GM19372 (cell line): ENCODE data around the gene MUC20.
"Not testable (repeated sequence)": the region's sequence is repeated elsewhere in the genome, so short reads cannot be mapped to it uniquely, and the experiment has no call there.

ENCODE experiments used
- ATAC-seq: cut with Tn5 transposase; IDR thresholded peaks from one replicate; pipeline ENCODE4 v1.9.1; 2021; ENCODE audit warnings: mild to moderate bottlenecking, low read depth, moderate library complexity; ENCODE audit not compliant: unreplicated experiment

Gene MUC20

DNA sequence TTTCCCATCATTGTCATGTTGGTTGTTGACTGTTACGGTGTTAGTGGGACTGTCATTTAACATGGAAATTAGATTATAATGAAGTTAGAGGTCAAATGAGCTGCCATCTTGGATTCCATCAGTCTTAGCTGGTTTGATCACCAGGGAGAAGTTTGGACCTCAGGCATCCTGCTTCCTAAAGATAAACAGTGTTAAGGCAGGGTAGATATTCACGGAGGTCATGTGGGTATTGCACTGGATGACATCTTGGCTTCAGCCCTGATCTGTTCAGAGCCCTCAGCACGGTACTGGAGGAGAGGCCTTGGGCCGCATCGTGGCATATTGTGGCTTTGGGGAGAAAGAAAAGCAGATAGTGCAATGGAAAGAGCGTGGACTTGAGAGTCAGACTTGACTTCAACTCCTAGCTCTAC is 11.1 kb upstream of the MUC20 start:
- ATAC-seq: no peak

DNA sequence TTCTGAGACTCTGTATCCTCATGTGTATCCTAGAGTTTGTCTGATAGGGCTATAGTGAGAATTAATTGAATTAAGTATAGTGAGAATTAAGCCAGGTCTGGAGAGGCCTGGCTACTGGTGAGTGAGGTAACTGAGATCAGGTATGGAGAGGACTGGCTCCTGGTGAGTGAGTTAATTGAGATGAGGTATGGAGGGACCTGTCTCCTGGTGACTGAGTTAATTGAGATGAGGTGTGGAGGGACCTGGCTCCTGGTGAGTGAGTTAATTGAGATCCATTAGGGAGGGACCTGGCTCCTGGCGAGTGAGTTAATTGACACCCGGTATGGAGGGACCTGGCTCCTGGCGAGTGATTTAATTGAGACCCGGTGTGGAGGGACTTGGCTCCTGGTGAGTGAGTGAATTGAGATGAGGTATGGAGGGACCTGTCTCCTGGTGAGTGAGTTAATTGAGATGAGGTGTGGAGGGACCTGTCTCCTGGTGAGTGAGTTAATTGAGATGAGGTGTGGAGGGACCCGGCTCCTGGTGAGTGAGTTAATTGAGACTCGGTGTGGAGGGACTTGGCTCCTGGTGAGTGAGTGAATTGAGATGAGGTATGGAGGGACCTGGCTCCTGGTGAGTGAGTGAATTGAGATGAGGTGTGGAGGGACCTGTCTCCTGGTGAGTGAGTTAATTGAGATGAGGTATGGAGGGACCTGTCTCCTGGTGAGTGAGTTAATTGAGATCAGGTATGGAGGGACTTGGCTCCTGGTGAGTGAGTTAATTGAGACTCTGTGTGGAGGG is 10.5 kb upstream of the MUC20 start:
- ATAC-seq: not testable (repeated sequence)

DNA sequence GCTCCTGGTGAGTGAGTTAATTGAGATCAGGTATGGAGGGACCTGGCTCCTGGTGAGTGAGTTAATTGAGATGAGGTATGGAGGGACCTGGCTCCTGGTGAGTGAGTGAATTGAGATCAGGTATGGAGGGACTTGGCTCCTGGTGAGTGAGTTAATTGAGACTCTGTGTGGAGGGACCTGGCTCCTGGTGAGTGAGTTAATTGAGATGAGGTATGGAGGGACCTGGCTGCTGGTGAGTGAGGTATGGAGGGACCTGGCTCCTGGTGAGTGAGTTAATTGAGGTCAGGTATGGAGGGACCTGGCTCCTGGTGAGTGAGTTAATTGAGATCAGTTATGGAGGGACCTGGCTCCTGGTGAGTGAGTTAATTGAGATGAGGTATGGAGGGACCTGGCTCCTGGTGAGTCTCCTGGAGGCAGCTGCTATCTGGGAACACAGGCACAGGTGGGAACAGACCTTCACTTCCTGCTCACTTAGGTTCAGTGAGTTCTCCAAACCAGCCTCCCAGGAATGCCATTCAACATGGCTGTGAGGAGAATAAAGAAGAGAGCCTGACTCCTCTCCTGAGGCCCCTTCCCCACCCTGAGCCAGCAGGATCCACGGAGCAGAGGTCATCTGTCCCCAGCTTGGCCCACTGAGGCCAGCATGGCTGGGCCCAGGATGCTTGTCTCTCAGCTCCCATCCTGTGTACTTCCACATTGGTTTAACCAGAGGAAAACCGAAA is 9.5 kb upstream of the MUC20 start:
- not testable (repeated sequence) for ATAC-seq

DNA sequence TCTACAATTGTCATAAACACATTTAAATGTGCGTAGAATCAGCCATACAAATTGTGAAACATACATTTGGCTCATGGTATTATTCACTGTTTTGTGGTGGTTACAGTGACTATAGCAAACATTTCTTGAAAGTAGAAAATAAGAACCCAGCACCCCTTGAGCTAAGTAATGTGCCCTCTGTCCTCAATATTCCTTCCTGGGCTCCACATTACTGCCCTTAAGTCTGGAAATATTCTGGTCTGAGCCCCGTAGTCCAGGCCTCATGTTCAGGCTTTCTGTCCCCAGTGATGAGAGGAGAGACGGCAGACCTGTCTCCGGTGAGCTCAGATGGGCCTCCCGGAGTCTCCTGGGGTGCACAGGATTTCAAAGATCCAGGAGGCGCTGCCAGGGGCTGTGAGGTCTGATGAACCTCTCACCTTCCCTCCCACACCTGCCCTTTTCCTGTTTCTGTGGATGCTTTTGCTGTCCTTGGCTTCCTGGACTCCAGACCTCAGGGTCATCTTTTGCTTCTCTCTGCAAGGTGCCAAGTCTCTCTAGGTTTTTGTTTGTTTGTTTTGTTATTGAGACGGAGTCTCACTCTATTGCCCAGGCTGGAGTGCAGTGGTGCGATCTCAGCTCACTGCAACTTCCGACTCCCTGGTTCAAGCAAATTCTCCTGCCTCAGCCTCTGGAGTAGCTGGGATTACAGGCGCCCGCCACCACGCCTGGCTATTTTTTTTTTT is 8.8 kb upstream of the MUC20 start:
- ATAC-seq: no peak

DNA sequence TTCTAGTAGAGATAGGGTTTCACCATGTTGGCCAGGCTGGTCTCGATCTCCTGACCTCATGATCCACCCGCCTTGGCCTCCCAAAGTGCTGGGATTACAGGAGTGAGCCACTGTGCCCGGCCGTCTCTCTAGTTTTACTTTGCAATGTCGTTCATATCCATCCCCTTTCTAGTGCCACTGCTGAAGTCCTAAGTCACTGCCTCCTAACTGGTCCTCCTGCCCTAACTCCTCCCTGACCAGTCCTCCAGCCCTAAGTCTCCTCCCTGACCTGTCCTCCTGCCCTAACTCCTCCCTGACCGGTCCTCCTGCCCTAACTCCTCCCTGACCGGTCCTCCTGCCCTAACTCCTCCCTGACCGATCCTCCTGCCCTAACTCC is 8.3 kb upstream of the MUC20 start:
- ATAC-seq: not testable (repeated sequence)

DNA sequence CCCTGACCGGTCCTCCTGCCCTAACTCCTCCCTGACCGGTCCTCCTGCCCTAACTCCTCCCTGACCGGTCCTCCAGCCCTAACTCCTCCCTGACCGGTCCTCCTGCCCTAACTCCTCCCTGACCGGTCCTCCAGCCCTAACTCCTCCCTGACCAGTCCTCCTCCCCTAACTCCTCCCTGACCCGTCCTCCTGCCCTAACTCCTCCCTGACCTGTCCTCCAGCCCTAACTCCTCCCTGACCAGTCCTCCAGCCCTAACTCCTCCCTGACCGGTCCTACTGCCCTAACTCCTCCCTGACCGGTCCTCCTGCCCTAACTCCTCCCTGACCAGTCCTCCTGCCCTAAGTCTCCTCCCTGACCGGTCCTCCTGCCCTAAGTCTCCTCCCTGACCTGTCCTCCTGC is 7.6 kb upstream of the MUC20 start:
- not testable (repeated sequence) for ATAC-seq

DNA sequence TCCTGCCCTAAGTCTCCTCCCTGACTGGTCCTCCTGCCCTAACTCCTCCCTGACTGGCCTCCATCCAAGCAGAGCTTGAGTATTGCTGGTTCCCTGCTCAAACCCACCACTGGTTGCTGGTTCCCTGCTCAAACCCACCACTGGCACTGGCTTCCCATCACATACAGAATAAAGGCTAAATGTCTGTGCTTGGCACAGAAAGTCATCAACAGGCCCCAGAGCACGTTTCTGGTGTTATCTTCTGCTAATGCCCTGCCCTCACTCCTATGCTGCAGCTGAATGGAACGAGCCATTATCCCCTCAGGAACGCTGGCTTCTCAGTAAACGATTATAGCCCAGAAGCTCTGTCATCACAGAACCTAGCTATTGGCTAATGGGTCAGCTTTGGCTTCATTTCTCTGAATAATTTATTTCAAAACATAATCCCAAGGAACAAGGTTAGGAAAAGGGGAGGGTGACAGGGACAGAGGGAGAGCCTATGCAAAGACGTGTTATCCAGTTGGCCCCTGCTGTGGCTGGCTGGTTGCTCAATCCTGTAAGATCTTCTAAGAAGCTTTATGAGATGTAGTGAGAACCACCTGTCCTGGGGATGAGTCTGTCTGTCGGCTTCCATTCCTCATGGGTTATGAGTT is 6.3 kb upstream of the MUC20 start:
- ATAC-seq: no peak

DNA sequence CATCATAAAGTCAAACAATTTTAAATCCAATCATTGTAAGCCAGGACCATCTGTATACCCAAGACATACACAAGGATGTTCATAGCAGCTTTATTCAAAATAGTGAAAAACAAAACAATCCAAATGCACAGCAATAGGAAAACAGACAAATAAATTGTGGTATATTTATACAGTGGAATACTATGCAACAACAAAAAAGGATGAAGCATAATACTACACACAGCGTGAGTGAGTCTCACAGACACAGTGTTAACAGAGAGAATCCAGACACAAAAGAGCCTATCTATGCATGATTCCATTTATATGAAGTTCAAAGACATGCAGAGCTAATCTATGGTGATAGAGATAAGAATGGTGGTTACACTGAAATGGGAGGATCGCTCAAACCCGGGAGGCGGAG is 5.6 kb upstream of the MUC20 start:
- no peak for ATAC-seq

DNA sequence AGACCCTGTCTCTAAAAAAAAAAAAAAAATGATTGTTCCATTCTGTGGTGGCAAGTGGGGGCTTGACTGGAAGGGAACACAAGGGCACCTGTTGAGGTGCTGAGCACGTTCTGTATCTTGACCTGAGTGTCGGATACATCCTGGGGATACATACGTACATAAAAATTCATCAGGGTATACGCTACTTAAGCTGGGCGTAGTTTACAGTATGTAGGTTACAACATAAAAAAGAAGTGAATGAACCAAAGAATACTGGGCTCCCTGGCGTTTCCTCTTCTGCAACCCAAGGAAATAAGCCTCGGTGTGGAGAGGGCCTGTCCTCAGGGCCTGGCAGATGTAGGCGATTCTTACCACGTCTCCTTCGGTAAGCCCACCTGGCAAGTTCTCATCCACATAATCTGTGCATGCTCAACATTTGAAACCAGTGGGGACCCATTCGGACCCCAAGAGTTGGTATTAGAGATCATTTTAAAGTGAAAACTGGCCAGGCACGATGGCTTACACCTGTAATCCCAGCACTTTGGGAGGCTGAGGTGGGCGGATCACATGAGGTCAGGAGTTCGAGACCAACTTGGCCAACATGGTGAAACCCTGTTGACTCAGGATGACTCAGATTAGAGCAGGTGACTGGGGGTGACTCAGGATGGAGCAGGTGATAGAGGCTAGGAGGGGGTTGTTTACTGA is 5.1 kb upstream of the MUC20 start:
- no peak for ATAC-seq

DNA sequence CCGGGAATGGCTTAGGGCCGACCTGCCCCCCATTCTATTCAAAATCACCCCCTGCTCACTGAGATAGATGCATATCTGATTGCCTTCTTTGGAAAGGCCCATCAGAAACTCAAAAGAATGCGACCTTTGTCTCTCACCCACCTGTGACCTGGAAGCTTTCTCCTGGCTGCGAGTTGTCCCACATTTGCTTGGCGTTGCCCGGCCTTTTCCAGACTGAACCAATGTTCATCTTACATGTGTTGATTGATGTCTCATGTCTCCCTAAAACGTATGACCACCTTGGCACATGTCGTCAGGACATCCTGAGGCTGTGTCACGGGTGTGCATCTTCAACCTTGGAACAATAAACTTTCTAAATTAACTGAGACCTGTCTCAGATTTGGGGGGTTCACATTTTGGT is 3.4 kb upstream of the MUC20 start:
- ATAC-seq: no peak

DNA sequence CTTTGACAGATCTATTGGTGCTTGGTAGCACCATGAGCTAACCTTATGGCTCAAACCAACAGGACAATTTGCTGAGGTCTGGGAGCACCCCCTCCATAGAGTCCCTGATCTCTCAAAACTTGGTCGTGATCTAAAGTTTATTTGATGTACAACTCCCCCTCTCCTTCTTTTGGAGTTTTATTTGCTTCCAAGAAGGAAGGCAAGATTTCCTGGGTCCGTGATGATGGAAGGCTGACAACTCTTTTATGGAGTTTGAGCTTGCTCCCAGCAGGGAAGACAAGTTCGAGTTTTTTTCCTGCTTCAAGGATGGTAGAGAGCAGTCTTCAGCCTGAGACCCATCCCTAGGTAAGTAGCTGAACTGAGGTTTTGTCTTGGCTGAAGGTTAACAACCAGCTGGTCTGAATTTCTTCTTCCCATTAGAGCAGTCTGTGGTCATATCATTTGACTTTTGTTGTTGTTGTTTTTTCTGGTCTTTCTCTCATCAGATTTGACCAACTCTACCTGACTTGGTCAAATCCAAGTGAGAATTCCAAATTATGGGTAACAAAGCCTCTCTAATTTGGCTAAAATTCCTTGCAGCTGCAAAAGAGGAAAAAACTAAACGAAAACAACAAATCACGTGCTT is 2.8 kb upstream of the MUC20 start:
- no peak for ATAC-seq

DNA sequence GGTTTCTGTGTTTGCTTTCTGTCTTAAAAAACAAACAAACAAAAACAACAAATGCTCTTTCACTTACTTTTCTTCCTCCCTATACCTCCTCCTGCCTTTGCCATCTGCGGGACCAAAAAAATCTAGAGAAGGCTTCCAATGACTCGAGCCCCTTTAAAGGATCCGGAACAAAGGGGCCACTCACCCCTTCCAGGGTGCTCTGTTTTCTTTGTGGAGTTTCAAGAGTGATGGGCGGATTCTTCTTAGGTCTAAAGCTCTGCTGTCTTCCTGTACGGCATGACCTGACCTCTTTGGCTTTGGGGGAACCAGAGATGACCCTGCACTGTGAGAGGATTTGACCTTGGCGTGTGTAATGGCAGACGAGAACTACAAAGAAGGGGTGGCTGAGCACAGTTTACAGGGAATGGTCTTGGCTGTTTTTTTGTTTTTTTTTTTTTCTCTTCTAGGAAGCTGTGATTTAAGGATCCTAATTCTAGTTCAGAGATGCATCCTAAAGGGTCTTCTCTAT is 2.2 kb upstream of the MUC20 start:
- no peak for ATAC-seq

DNA sequence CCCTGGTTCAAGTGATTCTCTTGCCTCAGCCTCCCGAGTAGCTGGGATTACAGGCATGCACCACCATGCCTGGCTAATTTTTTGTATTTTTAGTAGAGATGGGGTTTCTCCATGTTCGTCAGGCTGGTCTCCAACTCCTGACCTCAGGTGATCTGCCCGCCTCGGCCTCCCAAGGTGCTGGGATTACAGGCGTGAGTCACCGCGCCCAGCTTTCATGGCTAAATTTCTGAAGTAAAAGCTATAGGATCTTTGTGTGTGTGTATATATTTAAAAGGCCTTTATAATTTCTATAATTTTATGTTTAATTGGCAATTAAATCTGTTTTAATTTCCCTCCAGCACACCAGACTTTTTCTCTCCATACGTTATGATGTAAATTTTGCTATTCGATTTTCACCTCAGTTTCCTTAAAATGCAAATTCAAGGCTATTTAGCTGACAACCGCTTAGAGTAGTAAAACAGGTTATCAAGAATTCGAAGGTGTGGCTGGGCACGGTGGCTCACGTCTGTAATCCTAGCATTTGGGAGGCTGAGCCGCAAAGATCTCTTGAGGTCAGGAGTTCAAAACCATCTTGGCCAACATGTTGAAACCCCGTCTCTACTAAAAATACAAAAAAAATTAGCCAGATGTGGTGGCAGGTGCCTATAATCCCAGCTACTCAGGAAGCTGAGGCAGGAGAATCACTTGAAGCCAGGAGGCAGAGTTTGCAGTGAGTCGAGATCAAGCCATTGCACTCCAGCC is 1.1 kb upstream of the MUC20 start:
- not testable (repeated sequence) for ATAC-seq

DNA sequence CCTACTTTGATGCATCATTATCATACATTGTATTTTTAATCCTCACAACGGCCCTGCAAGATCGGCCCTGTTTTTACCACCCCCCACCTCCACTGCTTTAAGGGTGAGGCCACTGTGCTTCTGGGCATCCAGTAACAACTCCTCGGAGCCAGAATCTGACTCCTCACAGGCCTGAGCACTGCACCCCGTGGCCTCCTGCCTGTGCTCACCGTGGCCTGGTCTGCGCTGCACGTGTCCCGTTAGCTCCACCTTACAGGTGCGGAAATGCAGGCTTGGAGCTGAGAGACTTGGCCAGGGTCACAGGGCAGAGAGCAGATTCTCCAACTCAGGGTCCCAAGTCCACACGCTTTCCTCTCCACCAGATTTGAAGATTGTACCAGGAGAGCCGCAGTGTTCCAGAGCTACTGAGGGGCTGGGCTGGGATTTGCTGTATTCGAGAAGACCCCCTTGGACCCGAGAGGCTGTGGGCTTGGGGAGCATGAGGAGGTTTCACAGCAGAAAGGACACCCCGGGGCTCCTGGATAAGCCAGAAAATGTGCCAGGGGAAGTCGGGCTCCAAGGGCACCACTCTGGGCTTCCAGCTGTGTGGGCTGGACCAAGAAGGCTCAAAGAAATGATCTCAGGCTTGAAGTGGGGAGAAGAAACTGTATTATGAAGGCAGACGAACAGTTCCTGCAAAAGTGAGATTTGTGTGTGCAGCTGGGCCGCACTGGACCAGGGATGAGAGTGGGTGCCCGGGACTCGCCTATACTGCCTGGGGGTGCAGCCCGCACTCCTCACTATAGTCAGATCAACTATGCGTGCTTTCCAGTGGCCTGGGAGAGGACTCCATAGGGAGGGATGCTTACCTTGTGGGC is 1.6 kb downstream of the MUC20 start:
- not testable (repeated sequence) for ATAC-seq

DNA sequence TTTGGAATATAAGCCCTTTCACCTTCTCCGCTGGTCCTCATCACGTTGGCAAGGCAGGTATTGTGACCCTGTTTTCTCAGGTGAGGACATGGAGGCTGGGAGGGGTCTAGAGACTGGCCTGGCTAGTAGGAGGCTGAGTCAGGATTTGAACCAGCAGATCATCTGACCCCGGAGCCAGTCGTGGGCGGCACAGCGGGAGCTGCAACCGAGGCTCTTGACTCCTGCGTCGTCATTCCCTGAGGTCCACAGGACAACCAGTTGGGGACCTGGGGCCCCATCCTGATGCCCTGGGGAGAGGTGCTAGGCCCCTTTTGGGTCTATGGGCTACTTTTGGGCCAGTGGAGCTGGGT is 2.2 kb downstream of the MUC20 start:
- ATAC-seq: not testable (repeated sequence)

DNA sequence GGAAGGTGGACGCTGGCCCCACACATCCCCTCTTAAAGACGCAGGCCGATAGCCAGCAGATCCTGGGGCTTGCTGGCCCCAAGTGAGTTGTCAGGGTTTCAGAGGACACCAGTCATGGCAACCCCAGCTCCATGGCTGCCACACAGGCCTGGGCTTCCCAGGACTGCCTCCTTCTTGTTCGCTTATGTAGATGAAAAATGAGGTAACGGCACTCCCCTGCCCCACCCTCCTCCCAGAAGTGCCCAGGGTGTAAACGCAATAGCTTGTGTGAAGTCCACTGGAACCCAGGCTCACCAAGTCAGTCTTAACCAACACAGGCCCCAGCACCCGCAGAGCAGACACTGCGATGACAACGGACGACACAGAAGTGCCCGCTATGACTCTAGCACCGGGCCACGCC is 3.6 kb downstream of the MUC20 start:
- not testable (repeated sequence) for ATAC-seq

DNA sequence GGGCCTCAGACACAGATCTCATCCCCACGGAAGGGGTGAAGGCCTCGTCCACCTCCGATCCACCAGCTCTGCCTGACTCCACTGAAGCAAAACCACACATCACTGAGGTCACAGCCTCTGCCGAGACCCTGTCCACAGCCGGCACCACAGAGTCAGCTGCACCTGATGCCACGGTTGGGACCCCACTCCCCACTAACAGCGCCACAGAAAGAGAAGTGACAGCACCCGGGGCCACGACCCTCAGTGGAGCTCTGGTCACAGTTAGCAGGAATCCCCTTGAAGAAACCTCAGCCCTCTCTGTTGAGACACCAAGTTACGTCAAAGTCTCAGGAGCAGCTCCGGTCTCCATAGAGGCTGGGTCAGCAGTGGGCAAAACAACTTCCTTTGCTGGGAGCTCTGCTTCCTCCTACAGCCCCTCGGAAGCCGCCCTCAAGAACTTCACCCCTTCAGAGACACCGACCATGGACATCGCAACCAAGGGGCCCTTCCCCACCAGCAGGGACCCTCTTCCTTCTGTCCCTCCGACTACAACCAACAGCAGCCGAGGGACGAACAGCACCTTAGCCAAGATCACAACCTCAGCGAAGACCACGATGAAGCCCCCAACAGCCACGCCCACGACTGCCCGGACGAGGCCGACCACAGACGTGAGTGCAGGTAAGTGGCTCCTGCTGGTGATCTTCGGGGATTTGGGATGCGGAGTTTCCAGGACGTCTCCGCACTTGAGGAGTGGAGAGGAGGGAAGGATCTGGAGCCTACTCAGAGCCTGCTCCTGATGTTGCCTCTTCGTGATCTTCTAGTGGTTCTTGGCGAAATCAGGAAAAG is 5.3 kb downstream of the MUC20 start:
- not testable (repeated sequence) for ATAC-seq
